RWPE2 (cell line): ENCODE data around the gene LRP4.

Source experiments
- ATAC-seq: fragments of 200-7000 bp; cut with Tn5 transposase; 3 replicates; pipeline ENCODE4 v1.9.1; 2021; ENCODE audit warnings: low read depth
- DNase-seq: peaks from one replicate; pipeline ENCODE4 v3.0.0-alpha.2; 2020; ENCODE audit warnings: low spot score
- H3K27ac ChIP-seq: fragments of 450-650 bp; 2 replicates; pipeline ENCODE4 v1.5.1; 2017; ENCODE audit warnings: mild to moderate bottlenecking; ENCODE audit not compliant: poor library complexity, severe bottlenecking
- H3K27me3 ChIP-seq: fragments of 250-450 bp; sonication (Bioruptor Pico); 2 replicates; pipeline ENCODE4 v1.5.1; 2021; ENCODE audit warnings: mild to moderate bottlenecking, moderate library complexity; ENCODE audit not compliant: insufficient read depth, poor library complexity, severe bottlenecking
- H3K36me3 ChIP-seq: fragments of 250-450 bp; sonication (Bioruptor Pico); 2 replicates; pipeline ENCODE4 v1.5.1; 2020; ENCODE audit warnings: low read depth, mild to moderate bottlenecking, moderate library complexity
- H3K4me1 ChIP-seq: fragments of 250-450 bp; sonication (Bioruptor Pico); 2 replicates; pipeline ENCODE4 v1.5.1; 2021; ENCODE audit warnings: mild to moderate bottlenecking, moderate library complexity; ENCODE audit not compliant: insufficient read depth, poor library complexity, severe bottlenecking
- H3K4me3 ChIP-seq: fragments of 250-450 bp; sonication (Bioruptor Pico); 2 replicates; pipeline ENCODE4 v1.5.1; 2021; ENCODE audit warnings: mild to moderate bottlenecking, moderate library complexity; ENCODE audit not compliant: severe bottlenecking
- H3K9me3 ChIP-seq: fragments of 250-450 bp; sonication (Bioruptor Pico); 2 replicates; pipeline ENCODE4 v1.5.1; 2021; ENCODE audit warnings: mild to moderate bottlenecking, moderate library complexity; ENCODE audit not compliant: severe bottlenecking
- TF ChIP-seq, protein P1 (sequence below): fragments of 450-650 bp; IDR thresholded peaks from one replicate; pipeline ENCODE4 v1.5.1; 2017; ENCODE audit warnings: mild to moderate bottlenecking, moderate library complexity; ENCODE audit not compliant: poor library complexity, severe bottlenecking

LRP4 gene

GRCh38 chr11:46868912-46869311, 49.4 kb downstream of the LRP4 start:
- no peak overlapping the region for H3K27ac ChIP-seq
- no peak overlapping the region for H3K4me3 ChIP-seq
- TF ChIP-seq, protein P1, sequence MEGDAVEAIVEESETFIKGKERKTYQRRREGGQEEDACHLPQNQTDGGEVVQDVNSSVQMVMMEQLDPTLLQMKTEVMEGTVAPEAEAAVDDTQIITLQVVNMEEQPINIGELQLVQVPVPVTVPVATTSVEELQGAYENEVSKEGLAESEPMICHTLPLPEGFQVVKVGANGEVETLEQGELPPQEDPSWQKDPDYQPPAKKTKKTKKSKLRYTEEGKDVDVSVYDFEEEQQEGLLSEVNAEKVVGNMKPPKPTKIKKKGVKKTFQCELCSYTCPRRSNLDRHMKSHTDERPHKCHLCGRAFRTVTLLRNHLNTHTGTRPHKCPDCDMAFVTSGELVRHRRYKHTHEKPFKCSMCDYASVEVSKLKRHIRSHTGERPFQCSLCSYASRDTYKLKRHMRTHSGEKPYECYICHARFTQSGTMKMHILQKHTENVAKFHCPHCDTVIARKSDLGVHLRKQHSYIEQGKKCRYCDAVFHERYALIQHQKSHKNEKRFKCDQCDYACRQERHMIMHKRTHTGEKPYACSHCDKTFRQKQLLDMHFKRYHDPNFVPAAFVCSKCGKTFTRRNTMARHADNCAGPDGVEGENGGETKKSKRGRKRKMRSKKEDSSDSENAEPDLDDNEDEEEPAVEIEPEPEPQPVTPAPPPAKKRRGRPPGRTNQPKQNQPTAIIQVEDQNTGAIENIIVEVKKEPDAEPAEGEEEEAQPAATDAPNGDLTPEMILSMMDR: no peak
- DNase-seq (no peak), ATAC-seq (no peak)
- peaks cover 16% of the 10 kb centered on the region for H3K36me3 ChIP-seq
- H3K4me1 ChIP-seq: no peaks in the 10 kb centered on the region
- no peaks in the 10 kb centered on the region for H3K27me3 ChIP-seq
- no peaks in the 10 kb centered on the region for H3K9me3 ChIP-seq

GRCh38 chr11:46865340-46865739, 53.0 kb downstream of the LRP4 start:
- TF ChIP-seq, protein P1: no peak
- DNase-seq: no peak
- Histone ChIP-seq H3K36me3 (peaks cover 24% of the 10 kb centered on the region), H3K9me3 (no peaks in the 10 kb centered on the region), H3K27ac (no peak overlapping the region), H3K27me3 (no peaks in the 10 kb centered on the region), H3K4me1 (no peaks in the 10 kb centered on the region), H3K4me3 (no peak overlapping the region)
- ATAC-seq: no peak

GRCh38 chr11:46860218-46860617, 58.1 kb downstream of the LRP4 start:
- no peaks in the 10 kb centered on the region for H3K9me3 ChIP-seq
- TF ChIP-seq, protein P1: no peak
- no peak for DNase-seq
- peaks cover 24% of the 10 kb centered on the region for H3K36me3 ChIP-seq
- no peak for ATAC-seq
- no peak overlapping the region for H3K27ac ChIP-seq
- H3K4me3 ChIP-seq: no peak overlapping the region
- H3K27me3 ChIP-seq: no peaks in the 10 kb centered on the region
- H3K4me1 ChIP-seq: no peaks in the 10 kb centered on the region

- ATAC-seq (no peak), DNase-seq (no peak)
- Histone ChIP-seq H3K9me3 (no peaks in the 10 kb centered on the region), H3K4me1 (no peaks in the 10 kb centered on the region), H3K36me3 (peaks cover 13% of the 10 kb centered on the region), H3K4me3 (no peak overlapping the region), H3K27me3 (no peaks in the 10 kb centered on the region), H3K27ac (no peak overlapping the region)
- TF ChIP-seq, protein P1: no peak
Observed at GRCh38 chr11:46858920-46859546, 59.3 kb downstream of the LRP4 start.

- H3K4me3 ChIP-seq: no peak overlapping the region
- no peaks in the 10 kb centered on the region for H3K4me1 ChIP-seq
- no peak overlapping the region for H3K27ac ChIP-seq
- no peaks in the 10 kb centered on the region for H3K9me3 ChIP-seq
- TF ChIP-seq, protein P1: no peak
- 0 out of 2 replicates have a peak, but pooled peaks cover 8% of the 10 kb centered on the region for H3K36me3 ChIP-seq
- H3K27me3 ChIP-seq: no peaks in the 10 kb centered on the region
- no peak for DNase-seq
- ATAC-seq: no peak
Observed at GRCh38 chr11:46857666-46858065, 60.7 kb downstream of the LRP4 start.
